Activated CD8-positive, alpha-beta memory T cell treated with anti-CD3 and anti-CD28 coated beads for 24 hours (primary cell): ENCODE measurements around the gene KIF1B.
"Not testable (repeated sequence)": the region's sequence is repeated elsewhere in the genome, so short reads cannot be mapped to it uniquely, and the experiment has no call there.

Source experiments
- DNase-seq: peaks from one replicate; pipeline ENCODE4 v3.0.0-alpha.2; 2020

Gene KIF1B

GRCh38 chr1:10242811-10243210 is 32.4 kb downstream of the KIF1B start:
- no peak for DNase-seq

GRCh38 chr1:10245674-10246073 is 35.3 kb downstream of the KIF1B start:
- DNase-seq, result no peak

DNA sequence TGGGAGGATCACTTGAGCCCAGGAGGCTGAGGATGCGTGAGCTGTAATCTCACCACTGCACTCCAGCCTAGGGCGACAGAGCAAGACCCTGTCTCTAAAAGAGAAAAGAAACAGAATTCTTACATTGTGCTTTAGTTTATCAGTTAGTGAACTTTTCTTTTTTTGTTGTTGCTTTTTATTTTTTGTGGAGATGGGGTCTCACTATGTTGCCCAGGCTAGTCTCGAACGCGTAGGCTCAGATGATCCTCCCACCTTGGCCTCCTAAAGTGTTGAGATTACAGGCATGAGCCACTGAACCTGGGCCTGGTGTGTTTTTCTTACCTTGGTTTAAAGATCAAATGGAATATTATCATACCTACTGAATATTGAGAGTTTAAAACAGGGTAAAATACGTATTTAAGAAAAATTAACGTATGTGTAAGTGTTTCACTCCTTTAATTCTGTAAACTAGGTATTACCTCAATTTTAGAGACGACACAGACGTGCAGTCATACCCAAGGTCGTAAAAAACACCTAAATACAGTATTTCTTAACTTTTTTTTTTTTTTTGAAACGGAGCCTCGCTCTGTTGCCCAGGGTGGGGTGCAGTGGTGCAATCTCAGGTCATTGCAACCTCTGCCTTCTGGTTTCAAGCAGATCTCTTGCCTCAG is 39.6 kb downstream of the KIF1B start:
- DNase-seq, result no peak

DNA sequence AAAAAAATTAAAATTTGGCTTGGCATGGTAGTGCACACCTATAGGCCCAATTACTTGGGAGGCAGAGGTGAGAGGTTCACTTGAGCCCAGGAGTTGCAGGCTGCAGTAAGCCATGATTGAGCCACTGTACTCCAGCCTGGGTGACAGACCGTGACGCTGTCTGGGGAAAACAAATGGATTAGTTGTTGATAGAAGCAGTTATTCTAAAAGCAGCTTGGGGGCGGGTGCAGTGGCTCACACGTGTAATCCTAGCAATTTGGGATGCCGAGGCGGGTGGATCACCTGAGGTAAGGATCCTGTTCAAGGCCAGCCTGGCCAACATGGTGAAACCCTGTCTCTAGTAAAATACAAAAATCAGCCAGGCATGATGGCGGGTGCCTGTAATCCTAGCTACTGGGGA is 40.3 kb downstream of the KIF1B start:
- no peak for DNase-seq

DNA sequence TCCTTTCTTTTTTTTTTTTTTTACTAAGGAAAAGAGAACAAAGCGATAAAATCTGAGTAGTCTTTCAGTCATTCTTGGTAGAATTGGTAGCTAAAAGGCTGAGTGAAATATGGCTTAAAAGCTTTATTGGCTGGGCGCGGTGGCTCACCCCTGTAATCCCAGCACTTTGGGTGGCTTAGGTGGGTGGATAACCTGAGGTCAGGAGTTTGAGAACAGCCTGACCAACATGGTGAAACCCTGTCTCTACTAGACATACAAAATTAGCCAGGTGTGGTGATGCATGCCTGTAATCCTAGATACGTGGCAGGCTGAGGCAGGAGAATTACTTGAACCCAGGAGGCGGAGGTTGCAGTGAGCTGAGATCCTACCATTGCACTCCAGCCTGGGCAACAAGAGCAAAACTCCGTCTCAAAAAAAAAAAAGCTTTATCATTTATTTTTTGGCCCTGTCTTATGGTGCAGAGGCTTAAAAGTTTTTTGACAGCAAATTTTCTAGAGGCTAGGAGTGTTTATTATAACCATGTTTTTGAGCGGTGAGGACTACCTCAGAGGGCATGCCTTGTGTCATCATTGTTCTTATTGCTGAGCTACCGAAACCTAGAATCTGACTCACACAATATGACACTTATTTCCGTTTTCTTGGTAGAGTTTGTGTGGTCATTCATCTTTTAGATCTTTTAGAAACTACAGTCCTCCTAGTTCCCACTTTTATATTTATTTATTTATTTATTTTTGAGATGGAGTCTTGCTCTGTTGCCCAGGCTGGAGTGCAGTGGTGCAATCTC is 41.1 kb downstream of the KIF1B start:
- not testable (repeated sequence) for DNase-seq

DNA sequence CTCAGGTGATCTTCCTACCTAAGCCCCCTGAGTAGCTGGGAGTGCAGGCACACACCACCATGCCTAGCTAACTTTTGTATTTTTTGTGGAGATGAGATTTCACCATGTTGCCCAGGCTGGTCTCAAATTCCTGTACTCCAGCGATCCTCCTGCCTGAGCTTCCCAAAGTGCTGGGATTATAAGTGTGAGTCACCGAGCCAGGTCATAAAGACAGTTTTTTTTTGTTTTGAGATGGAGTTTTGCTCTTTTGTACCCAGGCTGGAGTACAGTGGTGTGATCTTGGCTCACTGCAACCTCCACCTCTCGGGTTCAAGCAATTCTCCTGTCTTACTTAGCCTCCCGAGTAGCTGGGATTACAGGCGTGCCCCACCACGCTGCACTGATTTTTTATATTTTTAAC is 42.1 kb downstream of the KIF1B start:
- DNase-seq, result no peak

- no peak for DNase-seq
Observed at GRCh38 chr1:10253149-10253548, 42.8 kb downstream of the KIF1B start.

DNA sequence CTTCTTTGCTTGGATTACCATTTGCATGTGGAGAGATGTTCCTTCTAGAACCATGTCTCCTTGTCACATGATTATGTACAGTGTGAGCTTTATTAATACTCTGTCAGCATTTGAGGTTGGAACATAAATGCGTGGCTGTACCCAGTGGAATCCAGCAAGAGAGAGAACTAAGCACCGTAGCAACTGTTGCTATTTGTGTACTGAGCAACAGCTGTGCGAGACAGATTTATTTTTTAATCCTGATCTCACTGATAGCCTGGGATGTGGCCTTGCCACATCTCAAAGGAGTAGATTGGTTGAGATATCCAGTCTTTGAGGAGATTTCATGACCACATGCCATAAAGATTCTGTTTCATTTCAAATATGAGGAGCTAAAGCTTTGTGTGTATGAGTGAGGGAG is 43.4 kb downstream of the KIF1B start:
- no peak for DNase-seq

DNA sequence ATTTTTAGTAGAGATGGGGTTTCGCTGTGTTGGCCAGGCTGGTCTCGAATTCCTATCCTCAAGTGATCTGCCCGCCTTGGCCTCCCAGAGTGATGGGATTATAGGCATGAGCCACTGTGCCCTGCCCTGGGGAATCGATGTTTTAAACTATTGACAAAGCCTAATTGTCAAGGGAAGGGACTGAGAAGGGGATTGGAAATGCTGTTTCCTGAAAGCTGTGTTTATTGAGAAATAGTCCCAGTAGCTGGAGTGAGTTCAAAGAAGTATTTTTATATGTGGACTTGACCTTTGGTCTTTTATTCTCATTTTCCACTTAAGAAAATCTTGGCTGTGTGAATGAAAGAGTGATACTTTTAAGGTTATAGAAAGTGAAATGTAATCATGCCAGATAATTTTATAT is 47.5 kb downstream of the KIF1B start:
- no peak for DNase-seq

DNA sequence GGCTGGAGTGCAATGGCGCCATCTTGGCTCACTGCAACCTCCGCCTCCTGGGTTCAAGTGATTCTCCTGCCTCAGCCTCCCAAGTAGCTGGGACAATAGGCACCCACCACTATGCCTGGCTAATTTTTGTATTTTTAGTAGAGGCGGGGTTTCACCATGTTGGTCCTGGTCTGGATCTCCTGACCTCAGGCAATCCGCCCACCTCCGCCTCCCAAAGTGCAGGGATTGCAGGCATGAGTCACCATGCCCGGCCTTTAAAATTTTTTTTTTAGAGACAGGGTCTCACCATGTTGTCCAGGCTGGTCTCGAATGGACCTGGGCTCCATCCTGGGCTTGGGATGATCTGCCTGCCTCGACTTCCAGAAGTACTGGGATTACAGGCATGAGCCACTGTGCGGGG is 49.2 kb downstream of the KIF1B start:
- not testable (repeated sequence) for DNase-seq

DNA sequence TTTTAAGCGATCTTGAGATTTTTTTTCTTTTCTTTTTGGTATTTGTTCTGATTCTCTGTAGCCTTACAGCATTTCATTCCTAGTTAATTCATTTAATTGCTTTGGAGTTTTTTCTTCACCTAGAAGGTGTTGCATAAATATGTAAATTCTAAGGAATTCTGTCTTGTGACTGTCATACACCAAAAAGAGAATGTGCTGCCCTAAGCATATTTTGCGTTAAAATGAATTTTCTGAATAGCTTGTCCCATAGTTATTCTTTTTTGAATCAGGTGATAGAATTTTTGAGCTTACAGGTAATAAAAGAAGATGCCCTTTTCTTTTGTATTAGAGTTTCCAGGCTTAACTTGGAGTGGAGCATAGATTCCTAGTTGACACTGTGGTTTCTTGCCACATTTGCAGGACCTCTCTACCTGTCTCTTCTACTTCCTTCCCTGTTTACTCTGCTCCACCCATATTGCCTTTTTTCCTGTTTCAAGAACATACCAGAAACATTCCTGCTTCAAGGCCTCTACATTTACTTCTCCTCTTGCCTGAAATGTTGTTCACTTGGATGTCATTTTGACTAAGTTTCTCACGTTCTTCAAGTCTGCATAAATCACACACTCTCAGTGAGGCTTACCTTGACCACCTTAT is 53.2 kb downstream of the KIF1B start:
- no peak for DNase-seq

- no peak for DNase-seq
Observed at GRCh38 chr1:10265027-10265426, 54.7 kb downstream of the KIF1B start.

- DNase-seq, result no peak
Observed at GRCh38 chr1:10265900-10266299, 55.5 kb downstream of the KIF1B start.

GRCh38 chr1:10267319-10267718 is 56.9 kb downstream of the KIF1B start:
- DNase-seq, result no peak

DNA sequence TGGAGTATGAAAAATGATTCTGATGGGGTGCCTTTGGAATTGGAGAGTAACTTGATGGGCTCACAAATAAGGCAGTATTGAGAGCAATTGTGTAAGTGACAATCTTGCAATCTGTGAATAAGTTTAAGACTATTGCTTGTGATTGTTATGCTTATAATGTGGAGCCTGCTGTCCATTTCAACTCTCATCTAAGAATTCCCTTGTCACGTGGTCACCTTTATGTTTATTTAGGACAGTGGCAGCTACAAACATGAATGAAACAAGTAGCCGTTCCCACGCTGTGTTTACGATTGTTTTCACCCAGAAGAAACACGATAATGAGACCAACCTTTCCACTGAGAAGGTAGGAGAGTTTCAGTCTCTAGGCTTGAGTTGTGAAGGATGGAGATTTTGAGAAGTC is 57.6 kb downstream of the KIF1B start:
- DNase-seq, result no peak

DNA sequence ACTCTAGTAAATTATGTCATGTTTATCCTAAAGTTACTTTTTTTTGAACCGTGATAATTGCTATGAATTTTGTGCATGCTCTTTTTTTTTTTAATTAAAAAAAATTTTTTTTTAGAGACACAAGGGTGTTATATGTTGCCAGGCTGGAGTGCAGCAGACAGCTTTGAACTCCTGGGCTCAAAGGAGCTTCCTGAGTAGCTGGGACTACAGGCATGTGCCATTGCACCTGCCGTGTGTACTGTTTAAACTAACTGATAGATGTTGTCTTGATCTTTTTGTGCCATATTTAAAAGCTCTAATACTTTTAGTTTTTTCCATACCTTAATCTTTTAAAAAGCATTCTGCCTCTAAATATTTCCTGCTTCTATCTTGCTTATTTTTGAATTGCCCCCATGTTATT is 60.7 kb downstream of the KIF1B start:
- no peak for DNase-seq

DNA sequence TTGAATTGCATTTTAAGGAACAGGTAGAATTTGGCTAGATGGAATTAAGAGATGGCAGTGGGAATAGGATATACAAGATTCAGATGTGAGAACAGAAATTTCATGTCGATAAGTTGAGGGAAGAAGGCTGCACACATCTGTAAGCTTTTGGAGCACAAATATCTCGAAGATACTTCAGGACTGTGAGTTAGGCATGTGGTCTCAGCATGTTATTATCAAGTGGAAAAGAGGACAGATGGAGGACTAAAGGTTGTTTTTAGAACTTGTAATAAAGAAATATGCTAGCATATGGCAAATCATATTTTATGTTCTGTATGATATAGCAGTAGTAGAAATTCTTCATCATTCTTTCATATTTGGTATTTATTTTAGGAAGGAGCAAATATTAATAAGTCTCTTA is 61.5 kb downstream of the KIF1B start:
- no peak for DNase-seq

DNA sequence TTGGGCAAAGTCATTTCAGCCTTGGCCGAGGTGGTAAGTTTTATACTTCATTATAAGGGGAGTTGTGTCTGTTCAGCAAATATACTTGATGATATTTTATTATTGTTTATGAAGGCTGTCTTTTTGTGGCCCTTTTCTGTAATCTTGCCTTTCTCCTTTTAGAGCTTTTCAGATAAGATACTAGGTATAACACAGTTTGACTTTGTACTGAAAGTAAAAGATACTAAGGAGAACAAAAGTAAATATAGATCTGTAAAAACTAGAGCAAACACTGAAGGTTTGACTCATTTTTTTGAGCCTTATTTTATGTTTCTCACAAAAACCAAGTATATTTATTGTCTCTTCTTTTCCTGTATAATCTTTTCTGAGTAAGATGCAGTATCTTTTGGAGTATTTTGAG is 61.9 kb downstream of the KIF1B start:
- no peak for DNase-seq

GRCh38 chr1:10278880-10279279 is 68.5 kb downstream of the KIF1B start:
- no peak for DNase-seq

DNA sequence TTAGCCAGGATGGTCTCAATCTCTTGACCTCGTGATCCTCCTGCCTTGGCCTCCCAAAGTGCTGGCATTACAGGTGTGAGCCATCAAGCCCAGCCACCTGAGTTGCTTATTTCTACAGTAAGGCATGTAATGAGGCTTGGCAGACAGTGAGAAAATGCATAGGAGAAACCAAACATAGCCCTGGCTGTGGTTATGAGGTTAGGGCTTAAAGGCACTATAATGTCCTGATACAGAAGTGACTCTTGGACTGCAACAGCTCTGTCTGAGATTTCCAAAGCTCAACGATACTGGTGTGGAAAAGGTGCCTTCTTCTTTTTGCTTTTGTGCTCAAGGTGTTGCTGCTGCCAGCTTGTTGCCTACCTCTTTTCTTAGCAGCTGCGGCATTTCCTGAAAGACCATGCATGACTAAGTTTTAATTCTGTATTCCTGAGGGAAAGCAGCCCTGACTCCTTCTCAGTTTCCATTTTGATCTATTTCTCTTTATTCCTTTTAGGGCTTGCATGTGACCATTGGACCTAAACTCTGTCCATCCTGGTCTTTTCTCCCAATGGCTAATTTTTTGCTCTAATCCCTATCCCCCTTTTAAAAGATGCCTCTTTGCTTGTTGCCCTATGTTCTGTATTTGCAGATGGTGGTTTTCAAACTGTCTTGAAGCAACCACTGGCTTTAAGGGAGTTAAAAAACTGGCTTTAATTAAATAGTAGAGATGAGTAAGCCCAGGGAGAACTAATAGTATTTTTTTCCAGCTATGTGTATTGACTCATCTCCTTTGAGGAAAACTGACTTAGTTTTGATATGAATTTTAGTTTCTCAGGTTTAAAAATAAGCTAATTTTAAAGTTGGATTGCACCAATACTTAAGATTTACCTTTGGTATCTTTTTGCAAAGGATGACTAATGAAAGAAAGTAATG is 70.3 kb downstream of the KIF1B start:
- no peak for DNase-seq

DNA sequence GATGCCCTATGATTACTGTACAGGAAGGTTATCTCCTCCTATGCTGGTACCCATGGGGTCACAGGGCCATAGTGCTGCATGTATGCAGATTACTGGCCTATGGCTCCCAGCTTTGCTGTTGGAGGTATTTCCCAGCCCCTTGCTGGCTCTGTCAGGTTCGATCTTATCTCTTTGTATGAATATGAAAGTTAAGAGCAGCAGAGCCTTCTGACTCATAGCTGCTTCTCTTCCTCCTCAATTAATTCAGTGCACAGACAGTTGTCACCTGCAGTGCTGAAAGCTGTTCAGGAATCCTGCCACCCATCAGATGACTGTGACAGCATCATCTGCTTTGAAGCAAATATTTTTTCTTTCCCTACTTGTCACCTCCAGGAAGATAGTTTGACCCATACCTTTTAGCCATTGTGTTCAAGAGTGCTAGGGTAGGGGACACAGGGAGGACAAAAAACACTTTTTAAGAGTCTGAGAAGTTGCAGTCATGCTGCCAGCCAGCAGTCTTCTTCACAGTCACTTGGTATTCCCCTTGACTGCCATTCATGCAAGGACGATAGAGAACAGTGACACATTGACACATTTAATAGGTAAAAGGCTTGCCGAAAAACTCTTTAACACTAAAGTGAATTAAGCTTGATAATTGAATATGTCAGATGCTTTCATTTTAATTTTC is 73.1 kb downstream of the KIF1B start:
- DNase-seq, result no peak

DNA sequence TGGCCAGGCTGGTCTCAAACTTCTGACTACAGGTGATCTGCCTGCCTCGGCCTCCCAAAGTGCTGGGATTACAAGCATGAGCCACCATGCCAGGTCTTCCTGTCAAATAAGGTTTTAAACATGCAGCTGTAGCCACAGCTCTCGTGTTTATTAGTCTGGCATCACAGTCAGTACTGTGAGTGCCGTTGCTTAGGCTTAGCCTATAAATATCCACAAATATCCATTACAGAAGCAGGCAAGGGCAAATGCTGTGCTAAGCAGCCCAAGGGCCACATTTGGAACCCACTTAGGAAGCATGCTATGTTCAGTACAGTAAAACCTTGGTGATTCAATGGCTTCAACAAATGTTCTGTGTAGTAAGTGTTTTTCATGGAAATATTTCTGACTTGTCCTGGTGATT is 75.9 kb downstream of the KIF1B start:
- no peak for DNase-seq
